Small intestine (tissue), 7 donors: ENCODE measurements around the gene CDK14. TPM values are rescaled to one million over a fixed set of nuclear protein-coding genes. Genes with fewer than 3 reads are reported as not detected.
A peak's percentile ranks its signal among the peaks of the same experiment; 100 is the strongest.

Source experiments
- DNase-seq, 2 donors: peaks; one replicate each; pipeline versions ENCODE4 v3.0.0 to v3.0.0-alpha.2; 2013
- FAIRE-seq: peaks from 2 replicates; lab custom pipeline; 2012; peaks lifted over from hg19 to GRCh38; lab: Jason Lieb, UNC
- H3K27ac ChIP-seq, 3 donors: one replicate each; pipeline ENCODE4 v1.5.1; 2013; ENCODE audit warnings: low read length in 2 of 3, mild to moderate bottlenecking in 2 of 3, control low read depth in 1 of 3, inconsistent platforms in 1 of 3, low read depth in 1 of 3, moderate library complexity in 1 of 3
- H3K27me3 ChIP-seq, 3 donors: one replicate each; pipeline ENCODE4 v1.6.1; 2013; ENCODE audit warnings: low read length in 3 of 3, inconsistent platforms in 1 of 3; ENCODE audit not compliant: control insufficient read depth in 3 of 3, insufficient read depth in 3 of 3
- H3K36me3 ChIP-seq, 3 donors: one replicate each; pipeline ENCODE4 v1.6.1; 2013; ENCODE audit warnings: low read length in 3 of 3, inconsistent platforms in 1 of 3, low read depth in 1 of 3, mild to moderate bottlenecking in 1 of 3, moderate library complexity in 1 of 3; ENCODE audit not compliant: control insufficient read depth in 3 of 3, insufficient read depth in 2 of 3
- H3K4me1 ChIP-seq, 3 donors: one replicate each; pipeline ENCODE4 v1.6.1; 2013; ENCODE audit warnings: low read length in 2 of 3, inconsistent platforms in 1 of 3, low read depth in 1 of 3, mild to moderate bottlenecking in 1 of 3, moderate library complexity in 1 of 3; ENCODE audit not compliant: control insufficient read depth in 3 of 3, insufficient read depth in 2 of 3
- H3K4me3 ChIP-seq, 3 donors: one replicate each; pipeline ENCODE4 v1.5.1; 2013; ENCODE audit warnings: low read length in 3 of 3, control low read depth in 1 of 3, inconsistent platforms in 1 of 3, low read depth in 1 of 3, mild to moderate bottlenecking in 1 of 3, moderate library complexity in 1 of 3
- H3K9me3 ChIP-seq, 2 donors: one replicate each; pipeline ENCODE4 v1.6.1; 2013; ENCODE audit warnings: low read depth in 1 of 2, low read length in 1 of 2; ENCODE audit not compliant: control insufficient read depth in 2 of 2, insufficient read depth in 1 of 2
- WGBS, 3 donors: extraction: QIAGEN DNeasy Blood & Tissue Kit; methylation state at CpG; one replicate each; pipeline ENCODE4 v1.1.7; 2013; 5-methylcytosine and 5-hydroxymethylcytosine counted together
- polyA plus RNA-seq, 4 donors: library from polyadenylated mRNA; stranded (reverse) in 3 of 4; unstranded in 1 of 4; fragments of 200-250 nt in 3 of 4; fragments of 120-200 nt in 1 of 4; gene quantifications; one replicate each; pipeline versions ENCODE4 v1.2.1 to v1.2.3, GENCODE V29; 2013
- donor health status: healthy with polysubstance abuse.
- donor health status: control.
- donor health status: control.
- donor health status: Bipolar disorder and iron deficiency.
- donor health status: healthy.

CDK14 gene
- polyA plus RNA-seq, 4 donors = 1.1 to 6.3 (median 2.0) TPM; not detected in 1

GRCh38 chr7:91242097-91242844 lies 646.1 kb downstream of the CDK14 start:
- no peaks in the 10 kb centered on the region for H3K27me3 ChIP-seq
- H3K27ac ChIP-seq = no peak overlapping the region
- H3K36me3 ChIP-seq = no peaks in the 10 kb centered on the region
- FAIRE-seq (no peak), DNase-seq (peak in 1 of 2 donors; percentile 39)
- no peak overlapping the region for H3K4me3 ChIP-seq
- H3K9me3 ChIP-seq = no peaks in the 10 kb centered on the region
- H3K4me1 ChIP-seq = peaks cover 0 to 21% (median 0%) of the 10 kb centered on the region in 3 donors
- WGBS, 3 donors = 23 to 53% (median 43%) methylated on average over 8 of the region's 8 CpGs

GRCh38 chr7:91243591-91244301 lies 647.6 kb downstream of the CDK14 start:
- Histone ChIP-seq H3K27ac (no peak overlapping the region), H3K4me1 (peaks cover 0 to 21% (median 0%) of the 10 kb centered on the region in 3 donors), H3K36me3 (no peaks in the 10 kb centered on the region), H3K4me3 (no peak overlapping the region), H3K9me3 (no peaks in the 10 kb centered on the region), H3K27me3 (no peaks in the 10 kb centered on the region)
- FAIRE-seq (no peak), DNase-seq (no peak)
- WGBS, 3 donors = 74 to 83% (median 82%) methylated on average over 6 of the region's 6 CpGs

GRCh38 chr7:91247500-91247899 lies 651.4 kb downstream of the CDK14 start:
- no peak for DNase-seq
- no peaks in the 10 kb centered on the region for H3K9me3 ChIP-seq
- H3K36me3 ChIP-seq = no peaks in the 10 kb centered on the region
- peaks cover 0 to under 1% (median 0%) of the 10 kb centered on the region in 3 donors for H3K4me1 ChIP-seq
- no peak overlapping the region for H3K27ac ChIP-seq
- H3K27me3 ChIP-seq = no peaks in the 10 kb centered on the region
- FAIRE-seq = no peak
- no peak overlapping the region for H3K4me3 ChIP-seq

- Histone ChIP-seq H3K4me3 (no peak overlapping the region), H3K36me3 (no peaks in the 10 kb centered on the region), H3K9me3 (no peaks in the 10 kb centered on the region), H3K27me3 (no peaks in the 10 kb centered on the region), H3K27ac (no peak overlapping the region), H3K4me1 (no peaks in the 10 kb centered on the region)
- FAIRE-seq = no peak
- DNase-seq = no peak
- WGBS, 3 donors = 38 to 53% (median 50%) methylated on average over 2 of the region's 2 CpGs
Measured at GRCh38 chr7:91248996-91249395, 652.9 kb downstream of the CDK14 start.

GRCh38 chr7:91249506-91250233 lies 653.5 kb downstream of the CDK14 start:
- no peaks in the 10 kb centered on the region for H3K9me3 ChIP-seq
- WGBS, 3 donors = 58 to 75% (median 60%) methylated on average over 4 of the region's 4 CpGs
- H3K36me3 ChIP-seq = no peaks in the 10 kb centered on the region
- FAIRE-seq (no peak), DNase-seq (no peak)
- H3K4me1 ChIP-seq = no peaks in the 10 kb centered on the region
- H3K27ac ChIP-seq = no peak overlapping the region
- H3K4me3 ChIP-seq = no peak overlapping the region
- no peaks in the 10 kb centered on the region for H3K27me3 ChIP-seq

- H3K4me1 ChIP-seq = no peaks in the 10 kb centered on the region
- no peaks in the 10 kb centered on the region for H3K36me3 ChIP-seq
- H3K27ac ChIP-seq = no peak overlapping the region
- H3K4me3 ChIP-seq = no peak overlapping the region
- DNase-seq (no peak), FAIRE-seq (no peak)
- no peaks in the 10 kb centered on the region for H3K27me3 ChIP-seq
- WGBS, 3 donors = 80 to 86% (median 82%) methylated on average over 4 of the region's 4 CpGs
- no peaks in the 10 kb centered on the region for H3K9me3 ChIP-seq
Measured at GRCh38 chr7:91250706-91251105, 654.6 kb downstream of the CDK14 start.

- Histone ChIP-seq H3K36me3 (no peaks in the 10 kb centered on the region), H3K27me3 (no peaks in the 10 kb centered on the region), H3K27ac (no peak overlapping the region), H3K9me3 (no peaks in the 10 kb centered on the region), H3K4me1 (no peaks in the 10 kb centered on the region), H3K4me3 (no peak overlapping the region)
- 90 to 92% (median 91%) methylated on average over 3 of the region's 3 CpGs for WGBS, 3 donors
- DNase-seq = no peak
- no peak for FAIRE-seq
Measured at GRCh38 chr7:91251877-91252276, 655.8 kb downstream of the CDK14 start.
